Psoas muscle (tissue), 8 donors: ENCODE measurements around the gene CA12. TPM values are rescaled to one million over a fixed set of nuclear protein-coding genes. Genes with fewer than 3 reads are reported as not detected.
"Not testable (repeated sequence)": the region's sequence is repeated elsewhere in the genome, so short reads cannot be mapped to it uniquely, and the experiment has no call there.

Experiments used
- ATAC-seq, 4 donors: fragments of 200-7000 bp; cut with Tn5 transposase; one replicate each; pipeline ENCODE4 v1.9.1; 2020; ENCODE audit warnings: moderate library complexity in 3 of 4, mild to moderate bottlenecking in 2 of 4
- DNase-seq, 2 donors: peaks; one replicate each; pipeline ENCODE4 v3.0.0-alpha.2; 2020
- H3K27ac ChIP-seq: fragments of 200-600 bp; one replicate; pipeline ENCODE4 v1.8.0; 2022
- H3K27me3 ChIP-seq, 3 donors: fragments of 200-600 bp in 1 of 3; one replicate each; pipeline versions ENCODE4 v1.6.1 to v1.8.0; 2013 to 2022; ENCODE audit warnings: low read length in 2 of 3, mild to moderate bottlenecking in 2 of 3, moderate library complexity in 1 of 3; ENCODE audit not compliant: insufficient read depth in 3 of 3
- H3K36me3 ChIP-seq, 2 donors: fragments of 200-600 bp in 1 of 2; one replicate each; pipeline versions ENCODE4 v1.6.1 to v1.8.0; 2013 to 2022; ENCODE audit warnings: low read depth in 1 of 2, mild to moderate bottlenecking in 1 of 2, moderate library complexity in 1 of 2; ENCODE audit not compliant: insufficient read depth in 1 of 2
- H3K4me1 ChIP-seq: fragments of 200-600 bp; one replicate; pipeline ENCODE4 v1.8.0; 2022
- H3K4me3 ChIP-seq: fragments of 200-600 bp; one replicate; pipeline ENCODE4 v1.8.0; 2022; ENCODE audit warnings: mild to moderate bottlenecking
- H3K9me3 ChIP-seq: fragments of 200-600 bp; one replicate; pipeline ENCODE4 v1.8.0; 2022
- WGBS, 3 donors: extraction: QIAGEN DNeasy Blood & Tissue Kit; methylation state at CpG; one replicate each; pipeline versions ENCODE4 v1.1.6 to v1.1.7; 2013; 5-methylcytosine and 5-hydroxymethylcytosine counted together
- intact Hi-C, 2 donors: fragments of 100-400 bp; cut with DNase I; formaldehyde crosslinking; loops; one replicate each; pipeline versions ENCODE4 v1.11.0 to v1.14.2; 2022
- polyA plus RNA-seq, 3 donors: library from polyadenylated mRNA; stranded (reverse); fragments of 200-250 nt; gene quantifications; one replicate each; pipeline ENCODE4 v1.2.3, GENCODE V29; 2013
- total RNA-seq, 4 donors: library from RNA; stranded (reverse); fragmentation: NEBNext Ultra II Directional in 2 of 4; extraction: Animal tissue kit (Norgen Biotek cat#: 25700) in 2 of 4; gene quantifications; one replicate each; pipeline versions ENCODE4 v1.2.1 to v1.2.4, GENCODE V29; 2021 to 2023
- TF ChIP-seq, protein P1 (sequence below): fragments of 200-600 bp; IDR thresholded peaks from one replicate; pipeline ENCODE4 v1.8.0; 2022; ENCODE audit warnings: antibody characterized with exemption
- donor health status: healthy with polysubstance abuse.
- donor health status: DM: no; HTN: no; CAD: no; lungs with moderate emphysema.
- donor health status: Bipolar disorder and iron deficiency.
- donor health status: healthy.
- donor health status: DM: yes; HTN: yes; CAD: no.
- donor health status: DM: no; HTN: no; CAD: no.
- donor health status: DM: no; HTN: no; CAD: no.
- donor health status: DM: yes; HTN: yes; CAD: no.

Gene CA12
- total and polyA plus RNA-seq, 7 donors = 0.01 to 0.25 (median 0.16) TPM

DNA sequence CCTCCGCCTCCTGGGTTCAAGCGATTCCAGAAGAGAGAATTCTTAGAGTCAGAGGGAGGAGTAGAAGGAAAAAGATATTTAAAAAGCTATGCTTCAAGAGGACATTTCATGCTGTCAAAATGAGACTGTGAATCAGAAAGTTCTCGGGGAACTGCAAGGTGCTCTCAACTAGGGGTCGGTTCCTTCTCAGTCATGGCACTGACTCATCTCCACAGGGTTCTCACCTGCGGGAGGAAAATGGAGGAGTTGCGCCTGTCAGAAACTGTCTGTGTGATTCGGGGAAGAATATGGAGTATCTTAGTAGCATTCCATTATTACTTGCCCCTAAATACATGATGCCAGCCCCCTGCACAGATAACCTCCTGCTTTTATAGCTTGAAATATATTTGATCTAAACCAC lies 56.9 kb downstream of the CA12 start:
- Histone ChIP-seq H3K27me3 (no peaks in the 10 kb centered on the region), H3K27ac (no peak overlapping the region), H3K4me1 (no peaks in the 10 kb centered on the region), H3K36me3 (no peaks in the 10 kb centered on the region), H3K9me3 (no peaks in the 10 kb centered on the region), H3K4me3 (no peak overlapping the region)
- WGBS, 3 donors = 91 to 98% (median 97%) methylated on average over 7 of the region's 7 CpGs
- intact Hi-C loops = no loop called here
- TF ChIP-seq, protein P1, sequence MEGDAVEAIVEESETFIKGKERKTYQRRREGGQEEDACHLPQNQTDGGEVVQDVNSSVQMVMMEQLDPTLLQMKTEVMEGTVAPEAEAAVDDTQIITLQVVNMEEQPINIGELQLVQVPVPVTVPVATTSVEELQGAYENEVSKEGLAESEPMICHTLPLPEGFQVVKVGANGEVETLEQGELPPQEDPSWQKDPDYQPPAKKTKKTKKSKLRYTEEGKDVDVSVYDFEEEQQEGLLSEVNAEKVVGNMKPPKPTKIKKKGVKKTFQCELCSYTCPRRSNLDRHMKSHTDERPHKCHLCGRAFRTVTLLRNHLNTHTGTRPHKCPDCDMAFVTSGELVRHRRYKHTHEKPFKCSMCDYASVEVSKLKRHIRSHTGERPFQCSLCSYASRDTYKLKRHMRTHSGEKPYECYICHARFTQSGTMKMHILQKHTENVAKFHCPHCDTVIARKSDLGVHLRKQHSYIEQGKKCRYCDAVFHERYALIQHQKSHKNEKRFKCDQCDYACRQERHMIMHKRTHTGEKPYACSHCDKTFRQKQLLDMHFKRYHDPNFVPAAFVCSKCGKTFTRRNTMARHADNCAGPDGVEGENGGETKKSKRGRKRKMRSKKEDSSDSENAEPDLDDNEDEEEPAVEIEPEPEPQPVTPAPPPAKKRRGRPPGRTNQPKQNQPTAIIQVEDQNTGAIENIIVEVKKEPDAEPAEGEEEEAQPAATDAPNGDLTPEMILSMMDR = no peak
- DNase-seq (no peak), ATAC-seq (no peak)

DNA sequence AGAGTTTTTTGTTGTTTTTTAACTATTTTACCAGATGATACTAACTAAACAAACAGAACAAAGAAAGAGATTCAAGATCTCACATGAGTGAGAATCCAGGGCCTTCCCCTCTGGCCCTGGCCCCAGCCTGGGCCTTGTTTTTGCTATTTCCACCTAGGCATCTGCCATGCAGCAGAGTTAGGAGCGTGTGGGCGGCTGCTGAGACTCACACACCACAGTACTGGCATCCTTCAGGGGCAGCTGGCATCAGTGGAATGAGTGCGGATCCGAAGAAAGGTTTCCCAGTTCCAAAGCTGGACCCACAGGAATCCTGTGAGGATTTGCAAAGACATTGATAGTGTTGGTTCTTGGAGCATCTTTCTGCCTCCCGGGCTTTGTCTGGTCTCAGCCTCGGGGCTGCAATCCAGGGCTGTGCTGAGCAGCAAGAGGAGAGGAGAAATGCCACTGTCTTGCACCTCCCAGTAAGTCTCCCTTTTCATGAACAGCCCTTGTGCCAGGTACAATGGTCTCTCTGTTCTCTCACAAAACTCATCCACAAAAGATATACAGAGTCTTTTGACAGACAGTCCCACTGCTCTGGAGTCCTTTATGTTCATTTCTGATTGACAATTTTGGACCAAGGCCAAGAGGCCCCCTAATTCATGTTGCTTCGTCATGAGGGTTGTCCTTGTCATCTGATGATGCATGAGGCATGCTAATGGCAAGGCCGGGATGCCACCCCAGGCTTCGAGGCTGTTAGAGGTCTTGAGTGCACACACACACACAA lies 57.7 kb downstream of the CA12 start:
- ATAC-seq (no peak), DNase-seq (no peak)
- TF ChIP-seq, protein P1 = no peak
- Histone ChIP-seq H3K4me1 (no peaks in the 10 kb centered on the region), H3K4me3 (no peak overlapping the region), H3K36me3 (no peaks in the 10 kb centered on the region), H3K9me3 (no peaks in the 10 kb centered on the region), H3K27ac (no peak overlapping the region), H3K27me3 (no peaks in the 10 kb centered on the region)
- intact Hi-C loops = no loop called here
- 63 to 71% (median 65%) methylated on average over 9 of the region's 9 CpGs for WGBS, 3 donors

DNA sequence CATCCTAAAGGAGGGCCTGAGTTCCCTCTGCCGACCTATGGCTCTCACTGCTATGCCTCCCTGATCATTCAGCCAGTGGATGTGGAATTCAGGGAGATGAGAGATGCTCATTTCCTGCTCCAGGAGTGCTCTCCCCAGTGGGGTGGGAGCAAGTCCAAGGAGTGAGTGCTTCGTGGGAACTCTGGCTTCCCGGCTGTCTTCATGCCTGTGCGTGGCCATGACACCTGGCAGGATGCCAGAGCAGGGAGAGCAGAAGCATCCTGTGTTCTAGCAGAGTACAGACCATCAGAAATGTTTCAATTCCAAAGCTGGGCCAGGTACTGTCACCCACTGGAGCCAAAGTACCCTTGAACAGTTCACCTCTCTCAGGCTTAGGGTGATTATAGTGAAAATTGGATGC lies 59.1 kb downstream of the CA12 start:
- intact Hi-C loops = no loop called here
- DNase-seq = peak in 1 of 2 donors; percentile 37
- 16 to 29% (median 18%) methylated on average over 4 of the region's 4 CpGs for WGBS, 3 donors
- Histone ChIP-seq H3K27me3 (no peaks in the 10 kb centered on the region), H3K4me1 (no peaks in the 10 kb centered on the region), H3K36me3 (no peaks in the 10 kb centered on the region), H3K4me3 (no peak overlapping the region), H3K27ac (no peak overlapping the region), H3K9me3 (no peaks in the 10 kb centered on the region)
- ATAC-seq = no peak
- TF ChIP-seq, protein P1 = no peak

DNA sequence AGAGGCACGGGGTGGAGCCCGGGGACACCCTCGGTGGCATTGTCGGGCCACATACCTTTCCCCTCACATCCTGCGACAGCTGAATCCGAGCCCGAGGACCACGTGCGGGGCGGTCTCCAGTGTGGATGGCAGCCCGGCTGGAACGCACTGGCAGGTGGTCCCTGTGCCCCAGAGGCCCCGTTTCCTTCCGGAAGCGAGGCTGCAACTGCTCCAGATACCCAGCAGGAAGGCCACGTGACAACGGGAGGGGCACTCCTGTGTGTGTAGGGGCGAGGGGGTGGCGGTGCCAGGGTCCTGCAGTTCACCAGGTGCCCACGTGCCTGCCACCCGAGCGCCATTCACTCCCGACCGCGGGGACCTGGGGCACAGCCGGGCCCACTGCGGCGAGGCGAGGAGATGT lies 60.2 kb downstream of the CA12 start:
- intact Hi-C loops = no loop called here
- Histone ChIP-seq H3K27ac (no peak overlapping the region), H3K36me3 (no peaks in the 10 kb centered on the region), H3K9me3 (no peaks in the 10 kb centered on the region), H3K4me1 (no peaks in the 10 kb centered on the region), H3K27me3 (no peaks in the 10 kb centered on the region), H3K4me3 (no peak overlapping the region)
- DNase-seq (no peak), ATAC-seq (no peak)
- TF ChIP-seq, protein P1 = no peak
- 87 to 90% (median 89%) methylated on average over 29 of the region's 29 CpGs for WGBS, 3 donors

DNA sequence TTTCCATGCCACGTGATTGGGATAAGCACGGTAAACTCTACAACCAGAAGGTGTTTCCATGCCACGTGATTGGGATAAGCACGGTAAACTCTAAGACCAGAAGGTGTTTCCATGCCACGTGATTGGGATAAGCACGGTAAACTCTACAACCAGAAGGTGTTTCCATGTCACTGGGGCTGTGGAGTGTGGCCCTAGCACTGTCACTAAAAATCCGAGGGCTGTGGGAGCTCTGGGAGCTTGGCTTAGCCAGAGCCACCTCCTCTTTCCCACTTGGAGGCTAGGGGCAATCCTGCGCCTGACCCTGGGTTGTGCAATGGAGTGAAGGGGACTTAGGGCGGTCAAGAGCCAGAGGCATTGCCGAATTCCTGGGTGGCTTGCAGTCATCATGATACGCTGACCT lies 60.7 kb downstream of the CA12 start:
- H3K36me3 ChIP-seq, H3K9me3 ChIP-seq, H3K27me3 ChIP-seq, ATAC-seq, intact Hi-C loops, H3K4me3 ChIP-seq, H3K4me1 ChIP-seq, H3K27ac ChIP-seq, DNase-seq: not testable (repeated sequence)
- 93 to 97% (median 94%) methylated on average over 7 of the region's 11 CpGs for WGBS, 3 donors

DNA sequence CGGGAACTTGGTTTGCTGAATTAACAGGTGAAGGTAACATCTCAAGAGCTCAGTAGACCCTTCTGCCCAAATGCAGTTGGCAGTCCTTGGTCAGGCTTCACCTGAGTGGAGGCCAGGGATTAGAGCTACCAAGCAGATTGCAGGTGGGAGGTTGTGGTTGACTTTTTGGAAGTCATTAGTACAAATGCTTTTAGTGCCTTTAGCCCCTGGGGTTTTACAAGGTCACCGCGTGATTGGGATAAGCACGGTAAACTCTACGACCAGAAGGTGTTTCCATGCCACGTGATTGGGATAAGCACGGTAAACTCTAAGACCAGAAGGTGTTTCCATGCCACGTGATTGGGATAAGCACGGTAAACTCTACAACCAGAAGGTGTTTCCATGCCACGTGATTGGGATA lies 61.2 kb downstream of the CA12 start:
- DNase-seq, ATAC-seq, H3K27me3 ChIP-seq, H3K9me3 ChIP-seq, intact Hi-C loops, H3K27ac ChIP-seq, H3K4me1 ChIP-seq, H3K4me3 ChIP-seq, H3K36me3 ChIP-seq: not testable (repeated sequence)
- 85 to 93% (median 91%) methylated on average over 7 to 8 of the region's 10 CpGs for WGBS, 3 donors
